Liver (tissue), 3 donors: ENCODE results near the gene EPN3.

Experiments
- EGR1 ChIP-seq, 2 donors: IDR thresholded peaks; 2 replicates each; pipeline ENCODE4 v1.6.1; 2016 to 2018; ENCODE audit warnings: antibody characterized with exemption in 2 of 2, low read depth in 2 of 2
- HNF4G ChIP-seq: IDR thresholded peaks from 2 replicates; pipeline ENCODE4 v1.6.1; 2016; ENCODE audit warnings: antibody characterized with exemption
- JUND ChIP-seq, 2 donors: IDR thresholded peaks; 2 replicates each; pipeline ENCODE4 v1.6.1; 2016; ENCODE audit warnings: antibody characterized with exemption in 2 of 2
- RAD21 ChIP-seq, 2 donors: IDR thresholded peaks; 2 replicates each; pipeline ENCODE4 v1.6.1; 2016; ENCODE audit warnings: antibody characterized with exemption in 2 of 2, mild to moderate bottlenecking in 2 of 2
- RXRA ChIP-seq, 2 donors: IDR thresholded peaks; 2 replicates each; pipeline ENCODE4 v1.6.1; 2017 to 2018; ENCODE audit warnings: antibody characterized with exemption in 2 of 2, mild to moderate bottlenecking in 1 of 2
- SP1 ChIP-seq: IDR thresholded peaks from 2 replicates; pipeline ENCODE4 v1.6.1; 2018; ENCODE audit warnings: antibody characterized with exemption, mild to moderate bottlenecking
- TAF1 ChIP-seq: conservative IDR thresholded peaks from 2 replicates; pipeline ENCODE4 v1.6.1; 2016; ENCODE audit warnings: antibody characterized with exemption, mild to moderate bottlenecking
- YY1 ChIP-seq: IDR thresholded peaks from 2 replicates; pipeline ENCODE4 v1.6.1; 2016; ENCODE audit warnings: antibody characterized with exemption, mild to moderate bottlenecking
- TF ChIP-seq, protein P1 (sequence below): IDR thresholded peaks from 2 replicates; pipeline ENCODE4 v1.6.1; 2016; ENCODE audit warnings: antibody characterized with exemption, mild to moderate bottlenecking
- TF ChIP-seq, protein P2 (sequence below): fragments of 150-350 bp; IDR thresholded peaks from 2 replicates; pipeline ENCODE4 v1.5.1; 2017; ENCODE audit warnings: improper control_type of control experiment, low read depth, low read length; ENCODE audit not compliant: missing input control
- TF ChIP-seq, protein P3 (sequence below): IDR thresholded peaks from 2 replicates; pipeline ENCODE4 v1.6.1; 2016; ENCODE audit warnings: antibody characterized with exemption
- donor health status: healthy.
- donor health status: healthy.

DNA sequence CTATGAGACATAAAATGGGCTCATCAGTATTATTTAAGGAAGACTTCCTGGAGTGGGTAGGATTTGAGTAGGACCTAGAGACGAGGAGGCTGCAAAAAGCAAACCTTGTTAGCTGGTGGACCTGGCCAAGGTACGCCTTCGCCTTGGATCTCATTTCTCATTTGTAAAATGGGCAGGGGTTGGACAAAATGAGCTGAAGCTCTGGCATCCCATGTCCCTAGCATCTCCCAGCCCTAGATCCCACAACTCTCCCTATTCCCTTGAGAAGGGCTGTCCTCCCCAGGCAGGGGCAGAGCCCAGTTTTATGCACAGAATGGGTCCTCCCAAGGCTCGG, 14.1 kb downstream of the EPN3 start:
- TF ChIP-seq, protein P1, sequence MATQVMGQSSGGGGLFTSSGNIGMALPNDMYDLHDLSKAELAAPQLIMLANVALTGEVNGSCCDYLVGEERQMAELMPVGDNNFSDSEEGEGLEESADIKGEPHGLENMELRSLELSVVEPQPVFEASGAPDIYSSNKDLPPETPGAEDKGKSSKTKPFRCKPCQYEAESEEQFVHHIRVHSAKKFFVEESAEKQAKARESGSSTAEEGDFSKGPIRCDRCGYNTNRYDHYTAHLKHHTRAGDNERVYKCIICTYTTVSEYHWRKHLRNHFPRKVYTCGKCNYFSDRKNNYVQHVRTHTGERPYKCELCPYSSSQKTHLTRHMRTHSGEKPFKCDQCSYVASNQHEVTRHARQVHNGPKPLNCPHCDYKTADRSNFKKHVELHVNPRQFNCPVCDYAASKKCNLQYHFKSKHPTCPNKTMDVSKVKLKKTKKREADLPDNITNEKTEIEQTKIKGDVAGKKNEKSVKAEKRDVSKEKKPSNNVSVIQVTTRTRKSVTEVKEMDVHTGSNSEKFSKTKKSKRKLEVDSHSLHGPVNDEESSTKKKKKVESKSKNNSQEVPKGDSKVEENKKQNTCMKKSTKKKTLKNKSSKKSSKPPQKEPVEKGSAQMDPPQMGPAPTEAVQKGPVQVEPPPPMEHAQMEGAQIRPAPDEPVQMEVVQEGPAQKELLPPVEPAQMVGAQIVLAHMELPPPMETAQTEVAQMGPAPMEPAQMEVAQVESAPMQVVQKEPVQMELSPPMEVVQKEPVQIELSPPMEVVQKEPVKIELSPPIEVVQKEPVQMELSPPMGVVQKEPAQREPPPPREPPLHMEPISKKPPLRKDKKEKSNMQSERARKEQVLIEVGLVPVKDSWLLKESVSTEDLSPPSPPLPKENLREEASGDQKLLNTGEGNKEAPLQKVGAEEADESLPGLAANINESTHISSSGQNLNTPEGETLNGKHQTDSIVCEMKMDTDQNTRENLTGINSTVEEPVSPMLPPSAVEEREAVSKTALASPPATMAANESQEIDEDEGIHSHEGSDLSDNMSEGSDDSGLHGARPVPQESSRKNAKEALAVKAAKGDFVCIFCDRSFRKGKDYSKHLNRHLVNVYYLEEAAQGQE = no peak
- TF ChIP-seq SP1 (no peak), JUND (IDR thresholded peaks at IDR 0.05) (no peak), RAD21 (IDR thresholded peaks at IDR 0.05) (no peak), YY1 (no peak), HNF4G (no peak), TAF1 (no peak), RXRA (IDR thresholded peaks at IDR 0.05) (no peak), EGR1 (IDR thresholded peaks at IDR 0.05; ENCODE audit: low read depth in 2 of 2) (no peak)
- TF ChIP-seq, protein P2, sequence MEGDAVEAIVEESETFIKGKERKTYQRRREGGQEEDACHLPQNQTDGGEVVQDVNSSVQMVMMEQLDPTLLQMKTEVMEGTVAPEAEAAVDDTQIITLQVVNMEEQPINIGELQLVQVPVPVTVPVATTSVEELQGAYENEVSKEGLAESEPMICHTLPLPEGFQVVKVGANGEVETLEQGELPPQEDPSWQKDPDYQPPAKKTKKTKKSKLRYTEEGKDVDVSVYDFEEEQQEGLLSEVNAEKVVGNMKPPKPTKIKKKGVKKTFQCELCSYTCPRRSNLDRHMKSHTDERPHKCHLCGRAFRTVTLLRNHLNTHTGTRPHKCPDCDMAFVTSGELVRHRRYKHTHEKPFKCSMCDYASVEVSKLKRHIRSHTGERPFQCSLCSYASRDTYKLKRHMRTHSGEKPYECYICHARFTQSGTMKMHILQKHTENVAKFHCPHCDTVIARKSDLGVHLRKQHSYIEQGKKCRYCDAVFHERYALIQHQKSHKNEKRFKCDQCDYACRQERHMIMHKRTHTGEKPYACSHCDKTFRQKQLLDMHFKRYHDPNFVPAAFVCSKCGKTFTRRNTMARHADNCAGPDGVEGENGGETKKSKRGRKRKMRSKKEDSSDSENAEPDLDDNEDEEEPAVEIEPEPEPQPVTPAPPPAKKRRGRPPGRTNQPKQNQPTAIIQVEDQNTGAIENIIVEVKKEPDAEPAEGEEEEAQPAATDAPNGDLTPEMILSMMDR = no peak
- TF ChIP-seq, protein P3, sequence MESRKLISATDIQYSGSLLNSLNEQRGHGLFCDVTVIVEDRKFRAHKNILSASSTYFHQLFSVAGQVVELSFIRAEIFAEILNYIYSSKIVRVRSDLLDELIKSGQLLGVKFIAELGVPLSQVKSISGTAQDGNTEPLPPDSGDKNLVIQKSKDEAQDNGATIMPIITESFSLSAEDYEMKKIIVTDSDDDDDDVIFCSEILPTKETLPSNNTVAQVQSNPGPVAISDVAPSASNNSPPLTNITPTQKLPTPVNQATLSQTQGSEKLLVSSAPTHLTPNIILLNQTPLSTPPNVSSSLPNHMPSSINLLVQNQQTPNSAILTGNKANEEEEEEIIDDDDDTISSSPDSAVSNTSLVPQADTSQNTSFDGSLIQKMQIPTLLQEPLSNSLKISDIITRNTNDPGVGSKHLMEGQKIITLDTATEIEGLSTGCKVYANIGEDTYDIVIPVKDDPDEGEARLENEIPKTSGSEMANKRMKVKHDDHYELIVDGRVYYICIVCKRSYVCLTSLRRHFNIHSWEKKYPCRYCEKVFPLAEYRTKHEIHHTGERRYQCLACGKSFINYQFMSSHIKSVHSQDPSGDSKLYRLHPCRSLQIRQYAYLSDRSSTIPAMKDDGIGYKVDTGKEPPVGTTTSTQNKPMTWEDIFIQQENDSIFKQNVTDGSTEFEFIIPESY = no peak
